NB4 (cell line): ENCODE data around the gene CXXC1.

ENCODE experiments used
- MYC ChIP-seq: IDR thresholded peaks from 2 replicates; pipeline ENCODE4 v1.6.1; 2011; ENCODE audit warnings: low read depth, low read length
- POLR2A ChIP-seq: IDR thresholded peaks from 2 replicates; pipeline ENCODE4 v1.6.1; 2011; ENCODE audit warnings: mild to moderate bottlenecking; ENCODE audit not compliant: insufficient read length; ENCODE audit errors: extremely low read depth
- TF ChIP-seq, protein P1 (sequence below): IDR thresholded peaks from one replicate; pipeline ENCODE4 v1.5.1; 2012; ENCODE audit warnings: low read depth, low read length
- TF ChIP-seq, protein P2 (sequence below): IDR thresholded peaks from 2 replicates; pipeline ENCODE4 v1.6.1; 2011; ENCODE audit warnings: low read depth, low read length

DNA sequence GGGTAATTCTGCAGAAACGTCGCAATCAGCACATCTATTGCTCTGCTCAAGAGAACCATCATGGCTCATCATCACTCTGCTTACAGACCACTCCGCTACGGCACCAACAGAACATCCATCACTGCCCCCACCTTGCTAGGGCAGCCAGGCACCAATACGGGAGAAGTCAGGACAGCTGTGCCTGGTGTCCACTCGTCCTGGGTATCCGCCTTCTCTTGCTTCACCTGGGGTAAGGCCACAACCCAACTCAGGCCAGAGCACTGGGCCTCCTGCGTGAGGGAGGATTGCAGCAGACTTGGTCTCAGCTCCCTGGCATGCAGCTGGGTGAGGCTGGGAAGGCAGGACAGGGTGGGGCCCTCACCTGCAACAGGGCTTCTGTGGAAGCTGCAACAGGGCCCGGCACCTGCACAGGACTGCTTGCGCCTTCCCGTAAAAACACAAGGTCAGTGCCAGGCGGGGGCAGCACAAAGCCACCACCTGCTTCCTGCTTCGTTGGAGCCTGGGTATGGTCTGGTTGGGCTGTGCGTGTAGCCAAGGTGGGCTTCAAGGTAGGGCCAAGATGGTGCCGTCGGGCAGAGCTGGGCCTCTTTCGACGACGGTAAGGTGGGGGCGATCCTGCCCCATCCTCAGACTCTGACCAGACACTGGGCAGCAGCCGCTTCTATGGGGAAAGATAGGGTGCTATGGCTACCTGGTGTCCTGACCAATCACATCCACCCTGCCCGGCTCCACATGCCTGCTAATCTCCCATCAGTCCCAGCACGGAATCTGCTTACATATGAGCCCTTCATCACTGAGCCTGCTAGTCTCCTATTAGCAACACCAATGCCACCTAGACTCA lies 14.1 kb downstream of the CXXC1 start:
- TF ChIP-seq, protein P1, sequence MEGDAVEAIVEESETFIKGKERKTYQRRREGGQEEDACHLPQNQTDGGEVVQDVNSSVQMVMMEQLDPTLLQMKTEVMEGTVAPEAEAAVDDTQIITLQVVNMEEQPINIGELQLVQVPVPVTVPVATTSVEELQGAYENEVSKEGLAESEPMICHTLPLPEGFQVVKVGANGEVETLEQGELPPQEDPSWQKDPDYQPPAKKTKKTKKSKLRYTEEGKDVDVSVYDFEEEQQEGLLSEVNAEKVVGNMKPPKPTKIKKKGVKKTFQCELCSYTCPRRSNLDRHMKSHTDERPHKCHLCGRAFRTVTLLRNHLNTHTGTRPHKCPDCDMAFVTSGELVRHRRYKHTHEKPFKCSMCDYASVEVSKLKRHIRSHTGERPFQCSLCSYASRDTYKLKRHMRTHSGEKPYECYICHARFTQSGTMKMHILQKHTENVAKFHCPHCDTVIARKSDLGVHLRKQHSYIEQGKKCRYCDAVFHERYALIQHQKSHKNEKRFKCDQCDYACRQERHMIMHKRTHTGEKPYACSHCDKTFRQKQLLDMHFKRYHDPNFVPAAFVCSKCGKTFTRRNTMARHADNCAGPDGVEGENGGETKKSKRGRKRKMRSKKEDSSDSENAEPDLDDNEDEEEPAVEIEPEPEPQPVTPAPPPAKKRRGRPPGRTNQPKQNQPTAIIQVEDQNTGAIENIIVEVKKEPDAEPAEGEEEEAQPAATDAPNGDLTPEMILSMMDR: no peak
- TF ChIP-seq, protein P2, sequence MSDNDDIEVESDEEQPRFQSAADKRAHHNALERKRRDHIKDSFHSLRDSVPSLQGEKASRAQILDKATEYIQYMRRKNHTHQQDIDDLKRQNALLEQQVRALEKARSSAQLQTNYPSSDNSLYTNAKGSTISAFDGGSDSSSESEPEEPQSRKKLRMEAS: no peak
- TF ChIP-seq POLR2A (no peak), MYC (no peak)
